HG03469 (cell line): Measurements from ENCODE around the gene GPR139.

Source experiments
- ATAC-seq: cut with Tn5 transposase; IDR thresholded peaks from one replicate; pipeline ENCODE4 v1.9.1; 2021; ENCODE audit warnings: mild to moderate bottlenecking, moderate library complexity, moderate number of reproducible peaks; ENCODE audit not compliant: unreplicated experiment

Gene GPR139

DNA sequence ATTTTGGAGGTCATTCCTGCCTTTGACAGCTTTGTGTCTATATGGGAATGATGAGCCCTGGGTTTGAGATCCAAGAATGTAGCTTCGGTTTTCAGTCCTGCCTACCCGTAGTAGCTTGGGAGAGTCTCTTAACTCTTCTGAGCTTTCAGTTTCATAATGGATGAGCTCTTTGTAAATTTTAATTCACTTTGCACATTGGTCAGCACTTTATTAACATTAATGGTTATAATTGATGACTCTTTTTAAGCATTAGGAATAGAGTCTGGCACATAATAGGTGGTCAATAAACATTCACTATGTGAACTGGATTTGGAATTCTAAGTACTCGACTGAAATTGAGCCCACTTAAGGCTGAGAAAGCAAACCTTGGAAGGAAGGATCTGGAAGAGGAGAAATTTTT lies 17.3 kb downstream of the GPR139 start:
- ATAC-seq, result no peak

GRCh38 chr16:20053336-20053735 lies 20.4 kb downstream of the GPR139 start:
- no peak for ATAC-seq

- ATAC-seq, result no peak
Observed at GRCh38 chr16:20051611-20052010, 22.1 kb downstream of the GPR139 start.

DNA sequence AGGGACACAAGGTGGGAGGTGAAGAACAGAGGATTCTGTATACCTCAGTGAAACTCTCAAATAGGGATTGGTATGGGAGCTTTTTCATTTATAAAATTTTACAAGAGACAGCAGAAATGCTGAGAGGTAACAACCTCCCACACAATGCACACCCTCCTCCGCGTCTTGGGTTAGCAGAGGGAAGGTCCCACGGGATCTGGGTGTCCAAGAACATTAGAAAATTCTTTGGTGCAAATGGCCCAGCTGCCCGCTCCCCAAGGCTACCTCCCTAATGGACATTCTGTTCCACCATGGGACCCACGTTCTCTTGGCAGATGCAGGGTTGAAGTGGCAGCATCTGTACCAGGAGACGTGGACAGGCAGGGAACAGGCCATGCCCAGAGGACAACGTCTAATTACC lies 22.5 kb downstream of the GPR139 start:
- ATAC-seq, result no peak

GRCh38 chr16:20049831-20050230 lies 23.9 kb downstream of the GPR139 start:
- ATAC-seq, result no peak

DNA sequence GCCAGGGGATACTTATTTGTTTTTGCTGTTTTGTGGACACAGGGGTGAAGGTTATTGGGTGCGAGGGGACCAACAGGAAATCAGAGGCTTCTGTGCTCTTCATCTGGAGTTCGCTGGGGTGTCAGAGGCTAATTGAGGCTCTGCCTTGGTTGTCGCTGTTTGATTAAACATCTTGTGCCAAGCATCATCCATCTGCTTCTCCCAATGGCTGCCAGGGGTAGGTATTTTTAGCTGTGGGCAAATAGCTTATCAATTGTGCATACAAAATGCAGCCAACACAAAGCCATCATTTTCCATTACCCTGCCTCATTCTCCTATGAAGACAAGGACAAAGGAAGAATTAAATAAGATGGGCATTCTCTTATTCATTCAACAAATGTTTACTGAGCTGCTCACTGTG lies 27.8 kb downstream of the GPR139 start:
- ATAC-seq, result no peak

DNA sequence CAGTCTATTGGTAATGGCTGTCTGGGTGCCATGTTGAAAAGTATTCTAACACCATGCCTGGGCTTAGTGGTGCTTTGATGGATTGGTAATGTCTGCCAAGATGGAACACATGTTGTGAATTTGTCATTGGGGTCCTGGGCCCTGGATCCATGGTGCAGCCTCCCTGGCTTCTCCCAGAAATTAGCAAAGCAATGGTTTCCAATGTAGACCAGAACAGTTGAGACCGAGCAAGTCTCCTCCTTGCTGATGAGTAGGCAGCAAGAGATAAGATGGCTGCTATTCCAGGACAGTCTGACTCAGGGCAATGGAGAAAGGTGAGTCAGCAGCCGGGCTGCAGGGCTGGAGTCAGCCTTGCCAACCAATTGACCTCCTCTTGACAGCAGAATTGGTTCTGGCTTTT lies 30.8 kb downstream of the GPR139 start:
- no peak for ATAC-seq

DNA sequence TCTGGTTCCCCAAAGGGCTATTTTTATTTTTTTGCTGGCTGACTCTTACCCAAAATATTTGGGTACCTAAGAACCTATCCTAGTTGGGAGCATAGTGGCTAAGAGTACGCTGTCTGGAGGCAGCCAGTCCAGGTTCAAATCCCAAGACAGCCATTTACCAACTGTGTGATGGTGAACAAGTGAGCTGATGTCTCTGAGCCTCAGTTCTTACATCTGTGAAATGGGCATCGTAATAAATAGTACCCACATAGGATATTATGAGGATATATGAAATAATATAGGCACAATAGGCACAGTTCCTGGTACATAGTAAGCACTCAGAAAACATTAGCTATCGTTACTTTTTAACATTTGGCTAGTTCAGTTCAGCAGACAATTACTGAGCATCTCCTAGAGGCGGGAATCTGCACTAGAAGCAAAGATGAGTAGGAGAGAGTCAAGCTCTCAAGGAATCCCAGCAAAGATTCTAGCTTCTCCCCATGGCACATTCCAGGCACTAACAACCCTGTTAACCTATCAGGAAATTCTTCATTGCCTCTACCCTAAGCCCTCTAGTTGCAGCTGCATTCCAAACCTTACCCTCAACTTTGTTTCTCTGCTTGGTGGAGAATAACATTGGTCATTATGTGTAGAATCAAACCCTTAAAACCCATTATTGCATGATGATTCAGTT lies 31.6 kb downstream of the GPR139 start:
- no peak for ATAC-seq

DNA sequence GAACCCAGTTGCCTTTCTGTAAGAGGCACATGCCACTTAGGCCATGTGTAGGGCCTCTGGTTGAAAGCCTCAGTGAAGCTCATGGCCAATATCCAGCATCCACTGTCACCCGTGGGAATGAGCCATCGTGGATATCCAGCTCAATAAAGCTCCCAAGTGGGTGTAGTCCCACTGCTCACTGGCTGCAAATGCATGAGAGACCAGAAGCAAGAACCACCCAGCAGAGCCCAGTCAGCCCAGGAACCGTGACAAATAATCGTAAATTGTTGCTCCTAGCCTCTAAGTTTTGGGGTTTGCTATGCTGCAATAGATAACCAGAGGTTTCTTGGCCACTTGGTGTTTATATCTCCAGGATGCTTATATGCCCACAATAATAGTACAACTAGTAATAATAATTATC lies 33.7 kb downstream of the GPR139 start:
- no peak for ATAC-seq

DNA sequence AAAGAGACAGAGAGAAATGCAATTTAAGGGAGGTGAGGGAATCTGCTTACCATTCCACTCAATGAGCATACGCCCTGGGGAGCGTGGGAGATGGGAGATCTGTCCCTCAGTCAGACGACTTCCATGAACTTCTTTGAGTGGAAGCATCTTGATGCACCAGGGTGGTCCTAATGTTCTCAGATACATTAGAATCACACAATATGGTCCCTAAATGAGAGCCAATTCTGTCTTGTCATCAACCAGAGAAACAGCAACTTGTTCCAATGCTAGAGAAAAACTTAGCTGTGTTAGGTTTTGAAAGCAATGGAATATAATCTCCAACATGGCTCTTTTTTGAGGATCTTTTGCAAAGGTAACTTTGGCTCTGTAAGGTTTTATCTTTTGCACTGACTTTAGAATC lies 44.1 kb downstream of the GPR139 start:
- ATAC-seq, result no peak

GRCh38 chr16:20026361-20027072 lies 47.2 kb downstream of the GPR139 start:
- no peak for ATAC-seq

GRCh38 chr16:20023190-20023589 lies 50.5 kb downstream of the GPR139 start:
- ATAC-seq, result no peak

- ATAC-seq, result no peak
Observed at GRCh38 chr16:20020976-20021375, 52.7 kb downstream of the GPR139 start.

GRCh38 chr16:20020083-20020482 lies 53.6 kb downstream of the GPR139 start:
- no peak for ATAC-seq

GRCh38 chr16:20016234-20016633 lies 57.5 kb downstream of the GPR139 start:
- no peak for ATAC-seq

- ATAC-seq, result no peak
Observed at GRCh38 chr16:20004931-20005330, 68.8 kb downstream of the GPR139 start.

GRCh38 chr16:20002936-20003335 lies 70.8 kb downstream of the GPR139 start:
- no peak for ATAC-seq

DNA sequence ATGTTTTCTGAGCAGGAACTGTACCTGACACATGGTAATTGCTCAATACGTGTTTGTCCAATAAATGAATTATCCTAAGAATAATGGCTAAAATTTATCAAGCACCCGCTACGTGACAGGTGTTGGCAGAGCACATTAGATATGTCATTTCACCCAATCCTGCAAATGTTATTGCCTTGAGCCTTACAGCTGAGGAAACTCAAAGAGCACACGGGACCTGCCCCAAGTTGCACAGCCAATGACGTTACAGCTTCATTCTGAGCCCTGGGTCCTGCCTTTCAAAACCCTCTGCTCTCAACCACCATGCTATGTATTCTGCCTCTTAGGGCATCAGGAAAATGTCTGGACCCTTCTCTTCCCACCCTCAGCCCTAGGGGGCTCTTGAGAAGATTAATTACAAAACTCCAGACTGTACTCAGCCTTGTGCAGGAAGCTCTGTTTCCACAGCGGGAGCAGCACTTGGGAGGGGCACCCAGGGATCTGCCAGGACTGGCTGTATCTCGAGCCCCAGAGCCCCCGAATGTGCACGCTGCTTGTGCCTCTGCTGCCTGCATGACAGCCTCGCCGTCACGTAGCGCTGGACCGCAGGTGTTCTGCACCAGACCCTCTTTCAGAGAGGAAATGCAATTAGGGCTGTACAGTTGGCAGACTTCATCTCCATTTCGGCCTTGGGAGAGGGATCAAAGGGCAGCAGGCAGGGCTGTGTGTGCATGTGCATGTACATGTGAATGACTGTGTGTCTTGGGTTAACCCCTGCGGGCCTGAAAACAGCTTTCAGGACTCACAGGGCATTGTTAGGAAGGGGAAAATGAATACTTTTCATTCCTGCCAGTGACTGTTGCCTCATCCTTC lies 71.6 kb downstream of the GPR139 start:
- no peak for ATAC-seq

GRCh38 chr16:19997734-19998133 lies 76.0 kb downstream of the GPR139 start:
- no peak for ATAC-seq

DNA sequence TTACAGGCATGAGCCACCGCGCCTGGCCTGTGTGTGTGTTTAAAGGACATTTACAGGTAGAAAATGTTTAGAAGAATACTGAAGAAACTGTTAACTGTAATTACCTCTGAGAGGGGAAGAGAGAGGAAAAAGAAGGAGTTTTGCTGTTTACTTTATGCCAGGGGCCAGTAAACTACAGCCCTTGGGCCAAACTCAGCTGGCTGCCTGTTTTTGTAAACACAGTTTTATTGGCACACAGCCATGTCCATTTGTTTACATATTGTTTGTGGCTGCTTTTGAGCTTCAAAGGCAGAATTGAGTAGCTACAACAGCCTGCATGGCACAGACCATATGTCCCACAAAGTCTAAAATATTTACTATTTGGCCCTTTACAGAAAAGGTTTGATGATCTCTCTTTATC lies 76.4 kb downstream of the GPR139 start:
- ATAC-seq, result no peak

GRCh38 chr16:19994466-19995170 lies 79.1 kb downstream of the GPR139 start:
- no peak for ATAC-seq
